ENCODE measurements around the gene CALHM2. TPM values are rescaled to one million over a fixed set of nuclear protein-coding genes. Genes with fewer than 3 reads are reported as not detected.

Gene CALHM2
- total RNA-seq, result 10 to 100 TPM in 8 of 9 donors, 1 to 10 TPM in 1; 3.8 to 56.8 (median 39.8) TPM
- 10 to 100 TPM in 2 of 3 donors, 1 to 10 TPM in 1; 9.6 to 33.1 (median 25.3) TPM for polyA plus RNA-seq
- long read RNA-seq, donor 1, result 0 reads
- long read RNA-seq, donor 2, partial matches to known transcripts, result 0 of 1 reads
- long read RNA-seq, donor 2, other reads (novel, unspliced or antisense), result 0 of 1 reads
- long read RNA-seq, donor 3, partial matches to known transcripts, result 0 of 1 reads
- long read RNA-seq, donor 3, other reads (novel, unspliced or antisense), result 0 of 1 reads
- long read RNA-seq, donor 4, partial matches to known transcripts, result 3 of 12 reads
- long read RNA-seq, donor 4, other reads (novel, unspliced or antisense), result 8 of 12 reads
- long read RNA-seq, donor 5, transcript CALHM2-201 (4 exons, 1,859 nt), result major isoform, 22 of 91 reads
- long read RNA-seq, donor 5, transcript CALHM2-202 (4 exons, 1,843 nt), result minor isoform, 16 of 91 reads
- long read RNA-seq, donor 5, partial matches to known transcripts, result 7 of 91 reads
- long read RNA-seq, donor 5, other reads (novel, unspliced or antisense), result 46 of 91 reads
- long read RNA-seq, donor 6, transcript CALHM2-201 (4 exons, 1,859 nt), result major isoform, 6 of 14 reads
- long read RNA-seq, donor 6, partial matches to known transcripts, result 1 of 14 reads
- long read RNA-seq, donor 6, other reads (novel, unspliced or antisense), result 4 of 14 reads
- long read RNA-seq, donor 7, partial matches to known transcripts, result 0 of 1 reads
- long read RNA-seq, donor 7, other reads (novel, unspliced or antisense), result 0 of 1 reads
- long read RNA-seq, donor 8, partial matches to known transcripts, result 0 of 1 reads
- long read RNA-seq, donor 8, other reads (novel, unspliced or antisense), result 0 of 1 reads
- long read RNA-seq, donor 9, partial matches to known transcripts, result 0 of 1 reads
- long read RNA-seq, donor 9, other reads (novel, unspliced or antisense), result 0 of 1 reads
- long read RNA-seq, donor 10, result 0 reads

- H3K9me3 ChIP-seq (replicated peaks in 1 of 3), result no peaks in the 10 kb centered on the region
- WGBS, 4 donors, result 5 to 14% (median 9%) methylated on average over 11 to 32 of the region's 32 CpGs
- intact Hi-C loops (cut with DNase I), result no loop called here
- peaks cover 13 to 47% of the 10 kb centered on the region in 2 donors for H3K4me1 ChIP-seq (replicated peaks in 1 of 2)
- peaks cover 0 to 36% of the 10 kb centered on the region in 2 donors for H3K36me3 ChIP-seq (replicated peaks in 1 of 2)
- peak; percentile 57 to 78 (median 64) for DNase-seq
- peak within 1 kb of the TSS; percentile 31 to 85 (median 60) for H3K4me3 ChIP-seq
- TF ChIP-seq CTCF (IDR thresholded peaks at IDR 0.05) (no peak), POLR2A (IDR thresholded peaks at IDR 0.05) (no peak)
- peak within 1 kb of the TSS; percentile 35 to 96 (median 74) for H3K27ac ChIP-seq
- H3K27me3 ChIP-seq, result no peaks in the 10 kb centered on the region
Measured at GRCh38 chr10:103451831-103452505, at the start of gene CALHM2. CALHM2 (minus strand) TSS chr10:103452370; CDS start chr10:103449941, 2,429 bp downstream.

DNA sequence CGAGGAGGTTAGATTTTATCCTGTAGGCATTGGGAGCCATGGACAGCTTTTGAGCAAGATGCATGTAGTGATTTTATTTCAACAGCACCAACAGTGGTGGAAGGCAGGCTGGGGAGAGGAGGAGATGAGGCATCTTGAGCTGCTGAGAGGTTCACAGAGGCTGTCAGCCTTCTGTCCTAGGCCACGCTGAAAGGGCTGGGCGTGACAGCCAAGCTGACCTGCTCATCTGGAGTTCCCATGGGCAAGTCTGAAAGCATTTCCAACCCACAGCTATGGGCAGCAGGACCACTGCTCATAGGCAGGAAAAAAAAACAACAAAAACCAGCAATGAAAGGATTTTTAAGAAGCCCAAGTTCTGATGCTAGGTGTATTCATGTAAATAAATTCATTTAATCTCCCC is 49.0 kb upstream of the CALHM2 start:
- intact Hi-C loops (cut with DNase I), result no loop called here
- H3K27ac ChIP-seq, result no peak overlapping the region
- 83 to 96% (median 86%) methylated on average over 3 of the region's 3 CpGs for WGBS, 4 donors
- TF ChIP-seq POLR2A (IDR thresholded peaks at IDR 0.05) (no peak), CTCF (IDR thresholded peaks at IDR 0.05) (no peak)
- no peak overlapping the region for H3K4me3 ChIP-seq
- no peaks in the 10 kb centered on the region for H3K27me3 ChIP-seq
- no peaks in the 10 kb centered on the region for H3K36me3 ChIP-seq (replicated peaks in 1 of 2)
- no peaks in the 10 kb centered on the region for H3K9me3 ChIP-seq (replicated peaks in 1 of 3)
- peaks cover 6 to 12% of the 10 kb centered on the region in 2 donors for H3K4me1 ChIP-seq (replicated peaks in 1 of 2)
- peak in 1 of 7 donors; percentile 7 for DNase-seq

DNA sequence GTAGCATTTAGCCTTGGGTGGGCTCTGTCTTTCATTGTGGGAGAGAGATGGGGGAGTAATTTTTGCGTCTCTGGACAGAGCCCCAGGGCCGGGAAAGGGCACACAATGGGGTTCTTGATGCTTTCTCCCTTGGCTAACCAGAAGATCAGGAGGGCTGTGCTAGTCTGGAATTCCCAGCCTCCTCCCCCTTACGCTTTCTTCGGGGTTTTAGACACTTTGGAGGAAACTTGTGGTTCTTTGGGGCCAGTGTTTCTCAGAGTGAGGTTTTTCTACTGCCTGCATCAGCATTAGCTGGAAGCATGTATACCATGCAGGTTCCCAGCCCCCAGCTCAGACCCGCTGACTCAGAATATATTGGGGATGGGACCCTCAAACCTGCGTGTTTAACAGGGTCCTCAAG is 48.3 kb upstream of the CALHM2 start:
- TF ChIP-seq POLR2A (IDR thresholded peaks at IDR 0.05) (no peak), CTCF (IDR thresholded peaks at IDR 0.05) (no peak)
- Histone ChIP-seq H3K9me3 (replicated peaks in 1 of 3) (no peaks in the 10 kb centered on the region), H3K27ac (no peak overlapping the region), H3K4me3 (no peak overlapping the region), H3K36me3 (replicated peaks in 1 of 2) (no peaks in the 10 kb centered on the region), H3K27me3 (no peaks in the 10 kb centered on the region), H3K4me1 (replicated peaks in 1 of 2) (peaks cover 6 to 12% of the 10 kb centered on the region in 2 donors)
- DNase-seq, result no peak
- intact Hi-C loops (cut with DNase I), result no loop called here
- WGBS, 4 donors, result 65 to 73% (median 71%) methylated on average over 6 of the region's 6 CpGs
